NOMO-1 treated with DMSO at 0.1 percent for 48 hours (cell line): ENCODE data around the gene E2F8.

ENCODE experiments used
- DNase-seq: peaks from one replicate; lab custom pipeline; 2025; ENCODE audit not compliant: unreplicated experiment; lab: John Stamatoyannopoulos, UW

E2F8 gene

GRCh38 chr11:19253153-19253745, 12.5 kb upstream of the E2F8 start:
- DNase-seq: no peak

DNA sequence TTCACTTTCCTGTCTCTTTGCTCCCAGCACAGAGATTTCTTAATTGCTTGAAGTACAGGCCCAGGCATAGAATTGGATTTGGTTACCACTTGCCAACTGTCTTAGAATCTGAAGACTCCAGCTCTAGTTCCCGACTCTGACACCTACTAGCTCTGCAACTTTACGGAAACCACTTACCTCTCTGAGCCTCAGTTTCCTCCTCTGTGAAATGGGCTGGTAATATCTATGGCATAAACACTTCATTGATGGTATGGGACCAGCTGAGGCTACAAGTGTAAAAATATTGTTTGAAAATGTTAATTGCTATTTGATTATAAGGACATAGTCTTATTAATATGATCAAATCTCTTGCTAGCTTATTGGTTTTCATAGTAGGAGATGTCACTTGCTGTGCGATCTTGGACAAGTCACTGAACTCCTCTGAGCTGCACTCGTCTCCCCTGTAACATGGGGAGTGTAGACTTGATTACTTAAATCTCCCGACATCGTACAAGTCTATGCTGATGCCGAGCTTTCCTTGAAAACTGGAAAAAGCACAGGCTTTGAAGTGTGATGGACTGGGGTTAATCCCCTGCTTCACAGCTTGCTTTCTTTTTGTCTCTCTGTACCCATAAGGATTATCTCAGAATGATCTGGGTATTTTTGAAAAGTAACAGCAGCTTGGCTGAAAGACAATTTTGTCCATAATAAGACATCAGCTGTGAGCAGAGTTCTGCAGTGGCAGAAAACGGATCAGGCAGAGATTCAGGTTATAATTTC, 11.8 kb upstream of the E2F8 start:
- DNase-seq: no peak

- no peak for DNase-seq
Observed at GRCh38 chr11:19251577-19251976, 10.8 kb upstream of the E2F8 start.

GRCh38 chr11:19246816-19247215, 6.1 kb upstream of the E2F8 start:
- no peak for DNase-seq

GRCh38 chr11:19245351-19245750, 4.6 kb upstream of the E2F8 start:
- DNase-seq: no peak

DNA sequence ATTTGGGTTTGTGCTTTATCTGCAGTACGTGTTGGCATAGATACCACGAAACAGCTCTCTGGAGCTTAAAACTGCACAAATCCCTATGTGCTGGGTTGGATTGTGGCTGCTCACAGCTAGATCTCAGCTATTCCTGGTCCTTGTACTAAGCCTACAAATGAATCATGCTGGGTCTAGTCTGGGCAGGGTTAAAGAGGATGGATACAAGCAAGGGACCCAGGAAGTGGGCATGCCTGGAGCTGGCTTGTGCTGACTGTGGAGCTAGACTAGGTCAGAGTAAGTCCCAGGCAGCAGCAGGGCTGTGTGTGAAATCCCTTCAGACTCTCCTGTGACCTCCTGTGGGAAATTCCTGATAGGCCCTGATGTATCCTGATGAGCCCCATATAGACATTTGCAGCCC, 3.9 kb upstream of the E2F8 start:
- no peak for DNase-seq

- peak; percentile 62 for DNase-seq
Observed at GRCh38 chr11:19244084-19244483, 3.3 kb upstream of the E2F8 start.

DNA sequence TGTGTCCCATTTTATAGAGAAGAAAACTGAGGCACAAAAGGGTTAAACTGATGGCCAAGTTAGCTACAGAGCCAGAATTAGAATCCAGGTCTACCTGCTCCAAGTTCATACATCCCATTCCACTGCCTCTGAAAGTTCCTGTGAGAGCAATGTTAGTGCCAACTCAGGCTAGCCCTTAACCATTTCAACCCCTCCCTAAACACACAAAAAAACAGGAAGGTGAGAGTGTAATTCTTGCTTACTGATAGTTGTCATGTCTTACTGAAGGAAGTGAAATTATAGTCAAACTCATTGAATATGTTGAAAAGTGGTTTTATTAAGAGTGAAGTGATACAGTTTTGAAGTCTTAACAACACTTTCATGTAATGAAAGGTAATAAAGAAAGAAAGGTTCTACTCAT, 2.9 kb upstream of the E2F8 start:
- DNase-seq: peak; percentile 74

DNA sequence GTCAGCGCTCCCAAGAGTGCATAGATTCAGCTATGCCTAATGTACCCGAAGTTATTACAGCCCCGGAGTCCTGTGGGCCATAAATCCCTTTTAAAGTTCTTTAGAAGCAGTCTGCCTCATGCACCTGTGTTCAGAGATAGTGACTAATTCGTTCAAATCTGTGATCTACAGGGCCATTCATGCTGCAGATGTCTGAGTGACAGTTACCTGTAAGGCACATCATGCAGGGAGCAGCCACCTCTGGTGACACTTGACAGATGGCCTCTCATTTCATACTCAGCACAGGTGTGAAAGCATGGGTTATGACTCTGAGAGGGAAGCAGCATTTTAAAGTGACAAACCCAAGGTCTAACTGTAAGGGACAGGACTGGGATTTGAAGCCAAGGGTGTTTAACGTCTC, 2.4 kb upstream of the E2F8 start:
- DNase-seq: no peak

- peak; percentile 12 for DNase-seq
Observed at GRCh38 chr11:19242179-19242932, 1.6 kb upstream of the E2F8 start.

DNA sequence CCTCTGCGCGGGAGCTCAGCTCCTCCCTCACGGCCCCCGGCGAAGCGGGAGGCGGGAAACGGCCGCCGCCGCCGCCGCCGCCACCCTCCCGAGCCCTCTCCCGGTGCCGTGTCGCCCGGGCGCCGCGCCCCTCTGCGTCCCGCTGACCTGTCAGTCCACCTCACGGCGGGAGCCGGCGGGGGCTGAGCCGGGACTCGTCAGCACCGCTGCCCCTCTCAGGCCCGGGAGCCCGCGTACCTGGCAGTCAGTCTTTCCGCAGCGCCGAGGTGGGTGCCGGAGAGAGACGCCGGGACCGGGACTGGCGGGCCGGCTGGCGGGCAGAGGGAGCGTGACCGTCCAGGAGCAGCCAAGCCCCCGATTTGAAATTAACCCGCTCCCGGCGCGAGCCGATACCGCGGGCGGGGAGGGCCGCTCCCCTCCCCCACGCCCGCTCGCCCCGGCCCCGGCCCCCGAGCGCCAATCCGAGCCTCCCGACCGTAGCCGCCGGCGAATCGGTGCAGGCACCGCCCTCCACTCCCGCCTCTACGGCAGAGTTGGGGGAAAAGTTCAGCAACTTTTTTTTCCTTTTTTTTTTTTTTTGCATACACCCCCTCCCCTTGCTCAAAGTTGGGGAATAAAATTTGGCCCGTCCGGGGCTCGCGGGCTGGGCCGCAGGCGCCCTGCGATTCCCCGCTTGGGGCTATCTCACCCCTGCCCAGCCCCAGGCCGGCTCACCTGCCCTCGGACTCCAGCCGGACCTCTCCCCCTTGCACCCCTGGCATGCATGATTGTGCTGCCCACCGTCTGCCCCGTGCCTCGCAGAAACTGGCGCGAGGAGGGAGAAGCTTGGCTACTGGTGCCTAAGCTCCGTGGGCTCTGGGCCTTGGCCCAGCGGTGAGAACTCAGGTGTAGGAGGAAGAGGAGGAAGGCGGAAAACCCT, 774 bp upstream of the E2F8 start:
- peak; percentile 33 for DNase-seq

DNA sequence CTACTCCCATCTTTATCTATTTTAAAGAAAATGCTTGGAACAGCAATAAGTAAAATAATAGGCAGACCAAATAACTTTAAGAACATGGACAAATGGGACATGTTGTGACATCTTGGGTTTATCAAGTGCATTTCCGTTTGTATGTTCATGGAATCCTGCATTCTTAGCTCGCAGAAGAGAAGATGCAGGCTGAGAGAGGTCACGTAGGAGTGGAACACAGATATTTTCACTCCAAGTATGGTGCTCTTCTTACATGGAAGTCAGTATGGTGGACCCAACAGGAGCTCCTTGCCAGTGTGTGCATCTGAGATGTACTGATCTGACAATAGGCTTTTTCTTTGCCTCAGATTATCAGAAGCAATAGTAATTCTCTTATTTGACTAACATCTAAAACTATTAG, 1.7 kb downstream of the E2F8 start:
- DNase-seq: no peak

- no peak for DNase-seq
Observed at GRCh38 chr11:19237813-19238212, 2.9 kb downstream of the E2F8 start.

DNA sequence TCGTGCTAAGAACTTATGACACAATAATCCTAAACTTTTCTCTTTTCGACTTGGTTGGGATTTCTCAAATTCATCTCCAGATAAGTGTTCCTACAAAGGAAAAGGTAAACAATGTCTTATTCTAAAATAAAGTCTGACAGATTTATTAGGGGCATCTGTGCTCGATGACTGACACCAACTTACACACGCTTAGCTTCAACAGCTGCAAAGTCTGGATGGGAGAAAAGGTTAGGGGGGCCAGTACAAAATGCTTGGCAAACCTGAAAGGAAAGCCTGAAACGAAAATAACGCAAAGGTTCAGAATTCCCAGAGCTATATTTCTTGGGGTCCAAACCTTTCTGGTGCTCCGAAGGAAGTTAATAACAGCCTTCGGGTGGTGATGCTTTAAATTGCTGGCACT, 3.4 kb downstream of the E2F8 start:
- DNase-seq: no peak

DNA sequence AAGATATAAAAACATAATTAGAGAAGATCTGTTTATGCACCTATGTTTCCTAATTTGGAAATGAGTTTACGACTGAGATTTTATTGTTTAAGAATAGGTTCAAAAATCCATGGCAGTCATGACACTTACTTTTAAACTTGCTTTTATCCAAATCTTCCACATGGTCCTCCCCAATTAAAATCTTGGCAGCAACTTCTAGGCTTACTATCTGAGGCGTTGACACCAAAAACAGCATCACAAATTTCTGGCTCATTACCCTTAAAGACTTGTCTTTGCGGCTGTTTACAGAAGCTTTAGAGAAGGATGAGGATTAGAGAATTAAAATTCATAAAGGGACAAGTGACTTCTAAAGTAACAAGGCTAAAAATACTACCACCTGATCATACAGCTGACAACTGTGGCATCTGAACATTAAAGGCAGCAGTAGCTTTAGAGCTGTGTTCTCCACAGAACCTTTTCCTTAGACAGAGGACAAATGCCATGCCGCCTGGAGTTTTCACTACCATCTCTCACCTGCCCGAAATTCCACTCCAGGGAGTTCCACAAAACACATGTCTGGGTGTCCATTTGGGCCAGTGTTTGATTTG, 6.4 kb downstream of the E2F8 start:
- no peak for DNase-seq

DNA sequence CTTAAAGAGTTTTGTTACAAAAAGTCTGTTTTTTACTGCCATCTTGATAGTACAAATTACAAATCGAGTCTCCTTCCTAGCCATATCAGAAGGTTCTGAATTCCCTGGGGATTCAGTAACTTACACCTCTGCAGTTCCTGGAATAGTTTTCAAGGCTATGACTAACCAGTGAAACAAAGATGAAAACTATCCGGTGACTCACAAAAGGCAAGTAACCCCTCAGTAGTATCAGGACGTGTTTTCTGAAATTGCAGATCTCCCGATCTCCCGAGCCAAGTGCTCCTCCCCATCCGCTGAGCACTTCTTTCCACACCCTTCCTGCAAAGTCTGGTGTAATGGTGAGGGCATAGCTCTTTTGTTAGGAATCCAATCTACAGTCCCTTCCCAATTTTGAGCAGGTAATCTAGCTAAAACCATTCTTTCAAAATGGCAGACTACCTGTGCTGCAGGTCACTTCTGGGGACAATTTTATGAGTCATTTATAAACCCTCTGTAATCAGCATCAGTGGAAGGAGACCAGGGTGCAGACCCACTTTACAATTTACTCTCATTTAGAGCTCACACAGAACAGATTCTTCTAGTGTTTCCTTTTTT, 7.7 kb downstream of the E2F8 start:
- no peak for DNase-seq

GRCh38 chr11:19229671-19230070, 11.1 kb downstream of the E2F8 start:
- no peak for DNase-seq

GRCh38 chr11:19228968-19229367, 11.8 kb downstream of the E2F8 start:
- no peak for DNase-seq

DNA sequence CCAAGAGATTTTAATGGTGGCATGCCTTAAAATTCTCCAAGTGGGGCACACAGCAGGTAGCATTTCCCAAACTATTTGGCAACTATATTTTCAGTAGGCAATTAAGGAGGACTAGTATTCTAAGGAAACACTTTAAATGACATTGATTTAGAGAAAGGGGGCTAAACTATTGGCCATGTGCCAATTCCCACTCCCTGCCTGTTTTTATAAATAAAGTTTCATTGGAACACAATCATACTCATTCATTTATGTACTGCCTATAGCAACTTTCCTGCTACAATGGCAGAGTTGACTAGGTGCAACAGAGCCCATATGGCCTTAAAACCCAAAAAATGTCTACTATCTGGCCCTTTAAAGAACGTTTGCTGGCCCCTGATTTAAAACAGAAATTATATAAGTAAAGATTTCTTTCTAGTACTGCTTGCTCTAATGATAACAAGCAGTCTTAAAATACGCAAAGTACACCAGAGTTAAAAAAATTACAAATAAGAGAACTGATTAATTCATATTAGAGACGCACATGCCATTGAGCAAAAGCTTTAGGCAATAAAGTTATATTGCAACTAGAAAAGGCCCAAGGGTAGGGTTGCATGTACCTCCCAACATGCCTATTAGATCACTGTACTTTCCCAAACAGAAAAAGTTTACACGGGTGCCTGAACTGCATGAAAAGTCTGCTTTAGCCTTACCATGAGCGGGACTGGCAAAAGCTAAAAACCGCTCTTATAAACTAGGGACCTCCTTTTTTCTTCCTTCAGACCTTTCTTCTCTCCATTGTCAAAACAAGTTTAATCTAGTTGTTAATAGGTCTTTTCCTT, 14.2 kb downstream of the E2F8 start:
- DNase-seq: no peak

DNA sequence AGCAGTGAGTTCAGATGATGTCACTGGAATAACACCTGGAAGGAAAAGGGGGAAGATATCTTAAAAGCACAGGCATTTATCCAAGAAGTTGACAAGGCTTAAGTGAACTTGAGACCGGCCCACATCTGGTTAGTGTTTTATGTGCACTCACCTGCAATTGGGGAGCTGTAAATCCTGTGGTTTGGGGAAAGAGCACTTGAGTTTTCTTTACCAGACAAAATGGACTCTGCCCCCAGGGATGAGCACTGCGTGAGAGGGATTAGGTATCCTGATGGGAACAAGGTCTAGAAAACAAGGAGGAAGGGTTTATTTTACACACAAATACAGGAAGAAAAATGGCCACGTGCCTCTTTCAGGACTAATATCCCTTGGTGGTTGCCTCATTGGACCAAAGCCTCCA, 15.2 kb downstream of the E2F8 start:
- no peak for DNase-seq
